ENCODE data around the gene ZDHHC11B.
A peak's percentile ranks its signal among the peaks of the same experiment; 100 is the strongest.
"Not testable (repeated sequence)": the region's sequence is repeated elsewhere in the genome, so short reads cannot be mapped to it uniquely, and the experiment has no call there.

Gene ZDHHC11B

GRCh38 chr5:686172-686523 is 98.4 kb downstream of the ZDHHC11B start:
- H3K27me3 Mint-ChIP-seq: not testable (repeated sequence)

GRCh38 chr5:685262-686171 is 99.0 kb downstream of the ZDHHC11B start:
- Mint-ChIP-seq H3K4me1 (ENCODE audit: low read depth) (no peaks in the 10 kb centered on the region), H3K4me3 (no peak overlapping the region), H3K9me3 (no peaks in the 10 kb centered on the region), H3K27ac (no peak overlapping the region), H3K36me3 (ENCODE audit: low read depth) (no peaks in the 10 kb centered on the region), H3K27me3 (peaks cover 5% of the 10 kb centered on the region)
- DNase-seq: no peak

More at GRCh38 chr5:686172-686523, 98.4 kb downstream of the ZDHHC11B start:
- not testable (repeated sequence) for DNase-seq; H3K4me3 Mint-ChIP-seq; H3K4me1 Mint-ChIP-seq (ENCODE audit: low read depth); H3K9me3 Mint-ChIP-seq; H3K27ac Mint-ChIP-seq; H3K36me3 Mint-ChIP-seq (ENCODE audit: low read depth)

GRCh38 chr5:684751-685216 is 99.7 kb downstream of the ZDHHC11B start:
- no peak for DNase-seq
- Mint-ChIP-seq H3K4me1 (ENCODE audit: low read depth) (no peaks in the 10 kb centered on the region), H3K9me3 (no peaks in the 10 kb centered on the region), H3K36me3 (ENCODE audit: low read depth) (no peaks in the 10 kb centered on the region), H3K27ac (no peak overlapping the region), H3K27me3 (peaks cover 5% of the 10 kb centered on the region), H3K4me3 (no peak overlapping the region)

GRCh38 chr5:683551-684481 is 100.7 kb downstream of the ZDHHC11B start:
- H3K27ac Mint-ChIP-seq: no peak overlapping the region
- no peaks in the 10 kb centered on the region for H3K4me1 Mint-ChIP-seq (ENCODE audit: low read depth)
- H3K36me3 Mint-ChIP-seq (ENCODE audit: low read depth): no peaks in the 10 kb centered on the region
- DNase-seq: no peak
- no peak overlapping the region for H3K4me3 Mint-ChIP-seq
- H3K27me3 Mint-ChIP-seq: peaks cover 5% of the 10 kb centered on the region
- H3K9me3 Mint-ChIP-seq: no peaks in the 10 kb centered on the region

- H3K27ac Mint-ChIP-seq; H3K36me3 Mint-ChIP-seq (ENCODE audit: low read depth); DNase-seq; H3K9me3 Mint-ChIP-seq; H3K4me3 Mint-ChIP-seq; H3K4me1 Mint-ChIP-seq (ENCODE audit: low read depth); H3K27me3 Mint-ChIP-seq: not testable (repeated sequence)
Measured at GRCh38 chr5:682651-683358, 101.7 kb downstream of the ZDHHC11B start.

GRCh38 chr5:682216-682615 is 102.3 kb downstream of the ZDHHC11B start:
- H3K36me3 Mint-ChIP-seq (ENCODE audit: low read depth); H3K27ac Mint-ChIP-seq; H3K27me3 Mint-ChIP-seq; H3K4me1 Mint-ChIP-seq (ENCODE audit: low read depth); H3K9me3 Mint-ChIP-seq; DNase-seq; H3K4me3 Mint-ChIP-seq: not testable (repeated sequence)

- not testable (repeated sequence) for H3K27me3 Mint-ChIP-seq; H3K36me3 Mint-ChIP-seq (ENCODE audit: low read depth); H3K4me1 Mint-ChIP-seq (ENCODE audit: low read depth); DNase-seq; H3K27ac Mint-ChIP-seq; H3K4me3 Mint-ChIP-seq; H3K9me3 Mint-ChIP-seq
Measured at GRCh38 chr5:681317-682191, 103.0 kb downstream of the ZDHHC11B start.

- H3K27ac Mint-ChIP-seq; DNase-seq; H3K9me3 Mint-ChIP-seq; H3K36me3 Mint-ChIP-seq (ENCODE audit: low read depth); H3K4me3 Mint-ChIP-seq; H3K4me1 Mint-ChIP-seq (ENCODE audit: low read depth): not testable (repeated sequence)
- peaks cover 11% of the 10 kb centered on the region for H3K27me3 Mint-ChIP-seq
Measured at GRCh38 chr5:680836-681235, 103.7 kb downstream of the ZDHHC11B start.

GRCh38 chr5:680118-680795 is 104.3 kb downstream of the ZDHHC11B start:
- not testable (repeated sequence) for H3K36me3 Mint-ChIP-seq (ENCODE audit: low read depth); DNase-seq; H3K27ac Mint-ChIP-seq; H3K9me3 Mint-ChIP-seq; H3K4me1 Mint-ChIP-seq (ENCODE audit: low read depth); H3K4me3 Mint-ChIP-seq
- peaks cover 11% of the 10 kb centered on the region for H3K27me3 Mint-ChIP-seq

- H3K27me3 Mint-ChIP-seq; H3K4me3 Mint-ChIP-seq; DNase-seq; H3K36me3 Mint-ChIP-seq (ENCODE audit: low read depth); H3K9me3 Mint-ChIP-seq; H3K27ac Mint-ChIP-seq; H3K4me1 Mint-ChIP-seq (ENCODE audit: low read depth): not testable (repeated sequence)
Measured at GRCh38 chr5:679166-679895, 105.2 kb downstream of the ZDHHC11B start.

- not testable (repeated sequence) for H3K4me1 Mint-ChIP-seq (ENCODE audit: low read depth); H3K9me3 Mint-ChIP-seq; DNase-seq; H3K27ac Mint-ChIP-seq; H3K4me3 Mint-ChIP-seq; H3K36me3 Mint-ChIP-seq (ENCODE audit: low read depth); H3K27me3 Mint-ChIP-seq
Measured at GRCh38 chr5:678521-678920, 106.0 kb downstream of the ZDHHC11B start.

GRCh38 chr5:677131-678101 is 107.1 kb downstream of the ZDHHC11B start:
- Mint-ChIP-seq H3K36me3 (ENCODE audit: low read depth) (no peaks in the 10 kb centered on the region), H3K27ac (peak overlapping the region; percentile 44), H3K4me3 (no peak overlapping the region), H3K27me3 (peaks cover 12% of the 10 kb centered on the region), H3K9me3 (no peaks in the 10 kb centered on the region), H3K4me1 (ENCODE audit: low read depth) (peaks cover 12% of the 10 kb centered on the region)
- peak; percentile 30 for DNase-seq

Data from activated T-cell treated with anti-CD3 and anti-CD28 coated beads, Interleukin-2, amount 50 U/mL, for 24 hours (primary cell).